Measurements from ENCODE around the gene ARPC4. TPM values are rescaled to one million over a fixed set of nuclear protein-coding genes. Genes with fewer than 3 reads are reported as not detected.

Gene ARPC4
- total and polyA plus RNA-seq, 2 of the 13 experiments (the other 11 are each of a cell fraction or from before 2014, with no cell fraction given): 30.1 to 83.6 TPM

DNA sequence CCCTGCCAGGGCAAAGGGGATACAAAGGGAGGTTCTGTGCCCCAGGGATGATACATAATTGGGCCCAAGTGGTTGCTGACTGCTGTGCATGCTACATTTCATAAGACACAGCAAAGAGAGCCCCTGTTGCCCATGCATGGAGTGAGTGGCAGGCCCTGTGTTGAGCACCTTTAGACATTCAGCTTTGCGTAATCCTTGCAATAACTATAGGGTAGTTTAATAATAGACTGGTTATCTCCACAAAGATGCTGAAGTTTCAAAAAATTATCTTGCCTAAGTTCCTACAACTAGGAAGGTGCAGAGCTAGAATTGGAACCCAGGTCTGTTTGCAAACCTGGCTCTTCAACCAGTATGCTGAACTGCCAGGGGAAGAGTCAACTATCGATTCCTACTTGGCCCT lies 44.9 kb upstream of the ARPC4 start:
- Histone ChIP-seq H3K79me2 (ENCODE audit: insufficient read depth, low read length) (peaks cover 13% of the 10 kb centered on the region), H3K36me3 (replicated peaks in 1 of 2; ENCODE audit: control insufficient read depth in 1 of 2, insufficient read depth in 2 of 2, low read length in 2 of 2) (peaks cover 32 to 55% of the 10 kb centered on the region in 2 experiments), H3K9ac (ENCODE audit: insufficient read depth, low read depth, low read length) (no peak overlapping the region), H3K9me3 (ENCODE audit: low read length) (no peaks in the 10 kb centered on the region), H3K4me3 (replicated peaks in 1 of 3; ENCODE audit: insufficient read depth in 1 of 3, low read depth in 2 of 3, low read length in 3 of 3) (no peak overlapping the region), H2AFZ (ENCODE audit: low read length) (no peak overlapping the region), H3K4me1 (ENCODE audit: insufficient read depth, low read length) (peaks cover 19% of the 10 kb centered on the region), H3K4me2 (ENCODE audit: low read depth, low read length) (no peak overlapping the region), H4K20me1 (ENCODE audit: insufficient read depth, low read length) (no peaks in the 10 kb centered on the region), H3K27me3 (ENCODE audit: control insufficient read depth in 1 of 2, insufficient read depth in 2 of 2, low read length in 2 of 2) (no peaks in the 10 kb centered on the region), H3K27ac (ENCODE audit: extremely low read length, insufficient read depth, low read length) (no peak overlapping the region)
- no peak for TF ChIP-seq KDM2A (CRISPR knock-in tag; IDR thresholded peaks at IDR 0.05; ENCODE audit: borderline replicate concordance, low read depth)
- TF ChIP-seq, protein P1, sequence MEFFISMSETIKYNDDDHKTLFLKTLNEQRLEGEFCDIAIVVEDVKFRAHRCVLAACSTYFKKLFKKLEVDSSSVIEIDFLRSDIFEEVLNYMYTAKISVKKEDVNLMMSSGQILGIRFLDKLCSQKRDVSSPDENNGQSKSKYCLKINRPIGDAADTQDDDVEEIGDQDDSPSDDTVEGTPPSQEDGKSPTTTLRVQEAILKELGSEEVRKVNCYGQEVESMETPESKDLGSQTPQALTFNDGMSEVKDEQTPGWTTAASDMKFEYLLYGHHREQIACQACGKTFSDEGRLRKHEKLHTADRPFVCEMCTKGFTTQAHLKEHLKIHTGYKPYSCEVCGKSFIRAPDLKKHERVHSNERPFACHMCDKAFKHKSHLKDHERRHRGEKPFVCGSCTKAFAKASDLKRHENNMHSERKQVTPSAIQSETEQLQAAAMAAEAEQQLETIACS (CRISPR knock-in tag; IDR thresholded peaks at IDR 0.05): no peak
- no peak for TF ChIP-seq HNRNPLL (IDR thresholded peaks at IDR 0.05; ENCODE audit: low read depth, low read length, poor library complexity, severe bottlenecking)
- TF ChIP-seq MYC (CRISPR knock-in tag; IDR thresholded peaks at IDR 0.05; ENCODE audit: borderline replicate concordance): no peak
- no peak for TF ChIP-seq REPIN1 (CRISPR knock-in tag; IDR thresholded peaks at IDR 0.05; ENCODE audit: borderline replicate concordance, low read depth)
- TF ChIP-seq ZMYM3 (CRISPR knock-in tag; IDR thresholded peaks at IDR 0.05): no peak
- TF ChIP-seq PHB2 (IDR thresholded peaks at IDR 0.05; ENCODE audit: partially characterized antibody): no peak
- no peak for TF ChIP-seq ZKSCAN8 (CRISPR knock-in tag; IDR thresholded peaks at IDR 0.05; ENCODE audit: borderline replicate concordance)
- TF ChIP-seq SNAPC2 (CRISPR knock-in tag; IDR thresholded peaks at IDR 0.05): no peak
- no peak for TF ChIP-seq ZFP36L2 (CRISPR knock-in tag; IDR thresholded peaks at IDR 0.05)
- TF ChIP-seq KDM5B (CRISPR knock-in tag; IDR thresholded peaks at IDR 0.05; ENCODE audit: borderline replicate concordance): no peak
- TF ChIP-seq ZNF543 (CRISPR knock-in tag; IDR thresholded peaks at IDR 0.05): no peak
- TF ChIP-seq SATB2 (CRISPR knock-in tag; IDR thresholded peaks at IDR 0.05): no peak
- intact Hi-C loops (cut with micrococcal nuclease; ENCODE audit: unreplicated experiment): no loop called here
- in situ Hi-C loops (cut with HindIII; ENCODE audit: extremely low pct_ligation_motif_present, low pct_unique_long_range_greater_than_20kb): no loop called here
- no TSS peak for BruUV-seq (replicated peaks)
- WGBS (ENCODE audit: low lambda C conversion rate): 100% methylated on average over 2 of the region's 2 CpGs
- ChIA-PET CTCF (ENCODE audit: low intra/inter-chr PET ratio, low total read pairs) (no interaction called here), POLR2A (interaction anchor here (3.8 to 4.0 kb wide), 2 partner anchors 16 to 21 kb away, joined by 40 to 50 read pairs; partner anchors contain the start of genes BRPF1 and CAMK1)
- DNase-seq (ENCODE audit: low spot score) (no peak), ATAC-seq (no peak), FAIRE-seq (no peak)

All from HepG2 (cell line).